ENCODE measurements around the gene TMEM191B. TPM values are rescaled to one million over a fixed set of nuclear protein-coding genes. Genes with fewer than 3 reads are reported as not detected.
"Not testable (repeated sequence)": the region's sequence is repeated elsewhere in the genome, so short reads cannot be mapped to it uniquely, and the experiment has no call there.

The TMEM191B gene
- polyA plus RNA-seq, 4 donors: 0.81 to 10.9 (median 2.9) TPM

GRCh38 chr22:18528597-18529415 is 1.2 kb downstream of the TMEM191B start:
- H3K27me3 ChIP-seq (ENCODE audit: control insufficient read depth in 3 of 3, insufficient read depth in 3 of 3, low read length in 3 of 3); H3K9me3 ChIP-seq (ENCODE audit: control insufficient read depth in 2 of 2, insufficient read depth in 1 of 2, low read depth in 1 of 2, low read length in 1 of 2); H3K4me3 ChIP-seq (ENCODE audit: low read depth in 1 of 3, low read length in 3 of 3); H3K36me3 ChIP-seq (ENCODE audit: control insufficient read depth in 3 of 3, insufficient read depth in 2 of 3, low read depth in 1 of 3, low read length in 3 of 3); FAIRE-seq; H3K4me1 ChIP-seq (ENCODE audit: control insufficient read depth in 3 of 3, insufficient read depth in 2 of 3, low read depth in 1 of 3, low read length in 2 of 3): not testable (repeated sequence)
- peak; percentile 57 to 78 for DNase-seq
- 0% methylated on average over 1 to 26 of the region's 66 CpGs; no CpG with 5 or more reads in 1 of the 3 donors for WGBS, 3 donors
- peak overlapping the region in 1 of 3 donors; percentile 42 for H3K27ac ChIP-seq (ENCODE audit: low read depth in 1 of 3, low read length in 2 of 3)

GRCh38 chr22:18529416-18530145 is 2.0 kb downstream of the TMEM191B start:
- H3K36me3 ChIP-seq (ENCODE audit: control insufficient read depth in 3 of 3, insufficient read depth in 2 of 3, low read depth in 1 of 3, low read length in 3 of 3); H3K9me3 ChIP-seq (ENCODE audit: control insufficient read depth in 2 of 2, insufficient read depth in 1 of 2, low read depth in 1 of 2, low read length in 1 of 2); H3K4me1 ChIP-seq (ENCODE audit: control insufficient read depth in 3 of 3, insufficient read depth in 2 of 3, low read depth in 1 of 3, low read length in 2 of 3); H3K27me3 ChIP-seq (ENCODE audit: control insufficient read depth in 3 of 3, insufficient read depth in 3 of 3, low read length in 3 of 3); H3K4me3 ChIP-seq (ENCODE audit: low read depth in 1 of 3, low read length in 3 of 3); H3K27ac ChIP-seq (ENCODE audit: low read depth in 1 of 3, low read length in 2 of 3); FAIRE-seq; DNase-seq: not testable (repeated sequence)
- no CpG with 5 or more reads among the region's 57 CpGs for WGBS, 3 donors

- not testable (repeated sequence) for FAIRE-seq; DNase-seq; H3K4me1 ChIP-seq (ENCODE audit: control insufficient read depth in 3 of 3, insufficient read depth in 2 of 3, low read depth in 1 of 3, low read length in 2 of 3); H3K27ac ChIP-seq (ENCODE audit: low read depth in 1 of 3, low read length in 2 of 3); H3K4me3 ChIP-seq (ENCODE audit: low read depth in 1 of 3, low read length in 3 of 3); H3K9me3 ChIP-seq (ENCODE audit: control insufficient read depth in 2 of 2, insufficient read depth in 1 of 2, low read depth in 1 of 2, low read length in 1 of 2); H3K27me3 ChIP-seq (ENCODE audit: control insufficient read depth in 3 of 3, insufficient read depth in 3 of 3, low read length in 3 of 3); H3K36me3 ChIP-seq (ENCODE audit: control insufficient read depth in 3 of 3, insufficient read depth in 2 of 3, low read depth in 1 of 3, low read length in 3 of 3)
- WGBS, 3 donors: no CpG with 5 or more reads among the region's 11 CpGs
Observed at GRCh38 chr22:18533633-18534032, 6.0 kb downstream of the TMEM191B start.

- DNase-seq; H3K27me3 ChIP-seq (ENCODE audit: control insufficient read depth in 3 of 3, insufficient read depth in 3 of 3, low read length in 3 of 3); H3K4me1 ChIP-seq (ENCODE audit: control insufficient read depth in 3 of 3, insufficient read depth in 2 of 3, low read depth in 1 of 3, low read length in 2 of 3); H3K4me3 ChIP-seq (ENCODE audit: low read depth in 1 of 3, low read length in 3 of 3); H3K36me3 ChIP-seq (ENCODE audit: control insufficient read depth in 3 of 3, insufficient read depth in 2 of 3, low read depth in 1 of 3, low read length in 3 of 3); FAIRE-seq; H3K27ac ChIP-seq (ENCODE audit: low read depth in 1 of 3, low read length in 2 of 3); H3K9me3 ChIP-seq (ENCODE audit: control insufficient read depth in 2 of 2, insufficient read depth in 1 of 2, low read depth in 1 of 2, low read length in 1 of 2): not testable (repeated sequence)
- 100% methylated on average over 1 of the region's 12 CpGs; no CpG with 5 or more reads in 2 of the 3 donors for WGBS, 3 donors
Observed at GRCh38 chr22:18534315-18534714, 6.7 kb downstream of the TMEM191B start.

DNA sequence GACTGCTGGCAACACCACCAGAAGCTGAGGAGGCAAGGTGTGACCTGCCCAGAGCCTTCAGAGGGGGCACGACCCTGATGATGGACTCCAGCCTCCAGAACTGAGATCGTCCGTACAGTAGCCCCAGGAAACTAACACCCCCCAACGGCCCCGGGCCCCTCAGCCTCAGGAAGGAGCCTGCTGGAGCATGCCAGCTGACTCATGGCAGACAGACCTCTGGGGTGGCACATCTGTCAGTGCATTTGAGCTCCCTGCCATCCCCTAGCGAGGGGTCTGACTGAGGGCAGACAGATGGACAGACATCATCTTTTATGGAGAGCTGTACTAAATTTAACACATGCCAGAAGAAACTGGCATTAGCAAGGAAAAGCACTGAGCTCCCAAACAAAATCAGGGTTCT is 12.4 kb downstream of the TMEM191B start:
- H3K4me1 ChIP-seq (ENCODE audit: control insufficient read depth in 3 of 3, insufficient read depth in 2 of 3, low read depth in 1 of 3, low read length in 2 of 3); H3K36me3 ChIP-seq (ENCODE audit: control insufficient read depth in 3 of 3, insufficient read depth in 2 of 3, low read depth in 1 of 3, low read length in 3 of 3); FAIRE-seq; H3K27me3 ChIP-seq (ENCODE audit: control insufficient read depth in 3 of 3, insufficient read depth in 3 of 3, low read length in 3 of 3); H3K4me3 ChIP-seq (ENCODE audit: low read depth in 1 of 3, low read length in 3 of 3); H3K9me3 ChIP-seq (ENCODE audit: control insufficient read depth in 2 of 2, insufficient read depth in 1 of 2, low read depth in 1 of 2, low read length in 1 of 2); DNase-seq; H3K27ac ChIP-seq (ENCODE audit: low read depth in 1 of 3, low read length in 2 of 3): not testable (repeated sequence)
- 87 to 96% (median 90%) methylated on average over 4 to 5 of the region's 6 CpGs for WGBS, 3 donors

DNA sequence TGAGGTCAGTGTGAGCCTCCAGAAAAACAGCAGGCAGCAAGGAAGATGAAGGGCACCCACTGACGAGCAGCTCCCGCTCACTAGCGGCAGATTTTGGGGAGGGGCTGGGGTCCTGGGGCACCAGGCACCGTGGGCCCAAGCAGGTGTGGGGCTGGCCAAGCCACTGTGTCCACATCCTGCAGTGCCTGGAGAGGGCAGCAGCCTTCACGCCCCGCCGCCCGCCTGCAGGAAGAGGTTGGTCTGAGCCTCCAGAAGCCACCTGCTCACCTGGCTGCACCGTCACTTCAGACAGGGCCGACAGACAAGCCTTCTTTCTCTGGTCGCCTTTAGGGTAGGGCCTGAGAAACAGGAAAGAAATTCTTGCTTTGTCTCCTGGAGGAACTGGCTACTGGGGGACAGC is 15.8 kb downstream of the TMEM191B start:
- no CpG with 5 or more reads among the region's 11 CpGs for WGBS, 3 donors
- not testable (repeated sequence) for H3K9me3 ChIP-seq (ENCODE audit: control insufficient read depth in 2 of 2, insufficient read depth in 1 of 2, low read depth in 1 of 2, low read length in 1 of 2); DNase-seq; H3K4me3 ChIP-seq (ENCODE audit: low read depth in 1 of 3, low read length in 3 of 3); H3K36me3 ChIP-seq (ENCODE audit: control insufficient read depth in 3 of 3, insufficient read depth in 2 of 3, low read depth in 1 of 3, low read length in 3 of 3); H3K27ac ChIP-seq (ENCODE audit: low read depth in 1 of 3, low read length in 2 of 3); H3K27me3 ChIP-seq (ENCODE audit: control insufficient read depth in 3 of 3, insufficient read depth in 3 of 3, low read length in 3 of 3); FAIRE-seq; H3K4me1 ChIP-seq (ENCODE audit: control insufficient read depth in 3 of 3, insufficient read depth in 2 of 3, low read depth in 1 of 3, low read length in 2 of 3)

DNA sequence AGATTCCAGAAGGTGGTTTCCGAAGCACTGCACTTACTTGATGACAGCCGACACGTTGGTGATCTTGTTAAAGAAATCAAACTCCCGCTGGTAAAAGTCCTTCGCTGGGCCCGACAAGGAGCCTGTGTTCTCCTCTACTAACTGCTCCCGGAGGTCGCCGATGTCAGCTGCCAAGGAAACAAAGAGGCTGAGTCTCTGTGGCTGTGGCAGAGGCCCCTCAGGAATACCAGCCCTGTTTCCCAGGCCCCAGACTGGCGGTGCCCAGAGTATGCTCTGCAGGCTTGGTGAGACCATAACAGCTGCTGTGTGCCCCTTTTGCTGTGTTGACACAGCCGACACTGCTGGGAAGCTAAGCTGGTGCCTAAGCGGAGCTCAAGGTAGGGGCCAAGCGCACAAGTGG is 17.0 kb downstream of the TMEM191B start:
- WGBS, 3 donors: 95% methylated on average over 9 of the region's 13 CpGs; no CpG with 5 or more reads in 2 of the 3 donors
- H3K4me3 ChIP-seq (ENCODE audit: low read depth in 1 of 3, low read length in 3 of 3); H3K27ac ChIP-seq (ENCODE audit: low read depth in 1 of 3, low read length in 2 of 3); FAIRE-seq; DNase-seq; H3K36me3 ChIP-seq (ENCODE audit: control insufficient read depth in 3 of 3, insufficient read depth in 2 of 3, low read depth in 1 of 3, low read length in 3 of 3); H3K9me3 ChIP-seq (ENCODE audit: control insufficient read depth in 2 of 2, insufficient read depth in 1 of 2, low read depth in 1 of 2, low read length in 1 of 2); H3K27me3 ChIP-seq (ENCODE audit: control insufficient read depth in 3 of 3, insufficient read depth in 3 of 3, low read length in 3 of 3); H3K4me1 ChIP-seq (ENCODE audit: control insufficient read depth in 3 of 3, insufficient read depth in 2 of 3, low read depth in 1 of 3, low read length in 2 of 3): not testable (repeated sequence)

DNA sequence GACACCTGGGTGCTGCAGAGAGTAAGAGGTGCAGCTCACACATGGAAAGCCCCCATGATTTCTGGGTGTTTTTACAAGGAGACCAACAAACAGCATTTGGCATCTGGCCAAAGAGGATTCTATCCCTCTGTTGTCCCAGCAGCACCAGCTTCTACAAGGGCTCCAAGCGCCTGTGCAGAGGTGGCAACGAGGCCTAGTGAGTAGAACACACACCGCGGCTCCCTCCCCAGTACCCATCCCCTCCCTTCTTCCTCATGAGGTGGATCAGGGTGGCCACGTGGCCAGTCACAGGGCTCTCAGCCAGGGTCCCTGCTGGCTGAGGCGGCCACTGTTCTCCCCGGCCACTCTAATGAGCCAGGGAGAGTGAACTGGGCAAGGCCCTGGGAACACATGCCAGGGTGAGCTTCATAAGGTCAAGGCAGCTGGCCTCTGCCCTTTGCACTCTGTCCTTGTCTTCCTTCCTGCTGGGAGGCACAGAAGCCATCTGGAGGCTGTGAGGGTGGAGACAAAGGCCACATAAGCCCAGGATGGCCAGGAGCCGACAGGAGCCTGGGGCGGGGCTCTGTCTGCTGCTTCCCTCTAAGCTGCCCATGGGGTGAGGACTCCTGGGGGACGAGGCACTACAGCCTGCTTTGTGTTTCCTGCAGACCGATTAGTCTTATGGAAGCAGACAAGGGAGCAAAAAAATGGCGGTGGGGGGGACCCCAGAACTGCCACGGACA is 22.0 kb downstream of the TMEM191B start:
- WGBS, 3 donors: 64 to 85% methylated on average over 7 to 8 of the region's 13 CpGs; no CpG with 5 or more reads in 1 of the 3 donors
- H3K4me1 ChIP-seq (ENCODE audit: control insufficient read depth in 3 of 3, insufficient read depth in 2 of 3, low read depth in 1 of 3, low read length in 2 of 3); H3K9me3 ChIP-seq (ENCODE audit: control insufficient read depth in 2 of 2, insufficient read depth in 1 of 2, low read depth in 1 of 2, low read length in 1 of 2); H3K27me3 ChIP-seq (ENCODE audit: control insufficient read depth in 3 of 3, insufficient read depth in 3 of 3, low read length in 3 of 3); H3K4me3 ChIP-seq (ENCODE audit: low read depth in 1 of 3, low read length in 3 of 3); H3K36me3 ChIP-seq (ENCODE audit: control insufficient read depth in 3 of 3, insufficient read depth in 2 of 3, low read depth in 1 of 3, low read length in 3 of 3); H3K27ac ChIP-seq (ENCODE audit: low read depth in 1 of 3, low read length in 2 of 3); FAIRE-seq: not testable (repeated sequence)
- DNase-seq: peak in 1 of 2 donors; percentile 3
